ENCODE results near the gene STXBP5. TPM values are rescaled to one million over a fixed set of nuclear protein-coding genes. Genes with fewer than 3 reads are reported as not detected.
A peak's percentile ranks its signal among the peaks of the same experiment; 100 is the strongest.

The STXBP5 gene
- total and polyA plus RNA-seq, 2 of the 13 experiments (the other 11 are each of a cell fraction or from before 2014, with no cell fraction given): 8.8 to 19.4 TPM

- peak; percentile 85 for TF ChIP-seq ZNF501 (CRISPR knock-in tag; IDR thresholded peaks at IDR 0.05)
- no peak for TF ChIP-seq ZSCAN20 (CRISPR knock-in tag; IDR thresholded peaks at IDR 0.05; ENCODE audit: borderline replicate concordance)
- no peak for TF ChIP-seq NFE2 (CRISPR knock-in tag; IDR thresholded peaks at IDR 0.05)
- TF ChIP-seq ZNF678 (CRISPR knock-in tag; IDR thresholded peaks at IDR 0.05): no peak
- TF ChIP-seq ERF (CRISPR knock-in tag; IDR thresholded peaks at IDR 0.05): no peak; the same call in 1 of the 2 replicates
- peak; percentile 62; the same call in 1 of the 2 replicates for TF ChIP-seq CCDC6 (CRISPR knock-in tag; IDR thresholded peaks at IDR 0.05)
- TF ChIP-seq EP300 (IDR thresholded peaks at IDR 0.05; ENCODE audit: low read depth in 2 of 2, low read length in 2 of 2): peak in 1 of 2 experiments; percentile 19; a peak in 1 of 4 replicates
- no peak for TF ChIP-seq EP300 (CRISPR knock-in tag; IDR thresholded peaks at IDR 0.05; ENCODE audit: borderline replicate concordance)
- TF ChIP-seq KLF12 (CRISPR knock-in tag; IDR thresholded peaks at IDR 0.05; ENCODE audit: borderline replicate concordance): no peak
- no peak for TF ChIP-seq ZBTB8A (CRISPR knock-in tag; IDR thresholded peaks at IDR 0.05; ENCODE audit: borderline replicate concordance, low read depth)
- no peak for TF ChIP-seq ZNF556 (CRISPR knock-in tag; IDR thresholded peaks at IDR 0.05; ENCODE audit: borderline replicate concordance)
- TF ChIP-seq ATF2 (CRISPR knock-in tag; IDR thresholded peaks at IDR 0.05): 0 out of 2 replicates have a peak, but pooled peaks have one; percentile 24
- TF ChIP-seq ZNF350 (CRISPR knock-in tag; IDR thresholded peaks at IDR 0.05; ENCODE audit: borderline replicate concordance, low read depth): peak; percentile 58; the same call in 1 of the 2 replicates
- TF ChIP-seq ZNF7 (CRISPR knock-in tag; IDR thresholded peaks at IDR 0.05): no peak
- TF ChIP-seq ZNF629 (CRISPR knock-in tag; conservative IDR thresholded peaks at IDR 0.05): no peak
- TF ChIP-seq ZFP91 (CRISPR knock-in tag; IDR thresholded peaks at IDR 0.05; ENCODE audit: borderline replicate concordance): peak; percentile 58; the same call in 1 of the 2 replicates
- no peak for TF ChIP-seq GMEB2 (CRISPR knock-in tag; IDR thresholded peaks at IDR 0.05; ENCODE audit: low read depth)
- no peak for TF ChIP-seq SMARCC2 (IDR thresholded peaks at IDR 0.05)
- TF ChIP-seq RFX5 (IDR thresholded peaks at IDR 0.05; ENCODE audit: low read depth, low read length): no peak
- TF ChIP-seq MLX (CRISPR knock-in tag; IDR thresholded peaks at IDR 0.05): no peak
- TF ChIP-seq ZNF639 (CRISPR knock-in tag; conservative IDR thresholded peaks at IDR 0.05): no peak
- no peak for TF ChIP-seq RARG (CRISPR knock-in tag; IDR thresholded peaks at IDR 0.05; ENCODE audit: low read depth)
- TF ChIP-seq MBD4 (IDR thresholded peaks at IDR 0.05; ENCODE audit: borderline replicate concordance, low read length): no peak
These were observed 1.5 kb upstream of the STXBP5 start (continued) for GRCh38 chr6:147202516-147203310.
